H7 (cell line): ENCODE results near the gene OS9. TPM values are rescaled to one million over a fixed set of nuclear protein-coding genes. Genes with fewer than 3 reads are reported as not detected.

Experiments
- DNase-seq: peaks from one replicate; pipeline ENCODE4 v3.0.0; 2012
- H3K27me3 ChIP-seq: 2 replicates; pipeline ENCODE4 v1.6.0; 2011; ENCODE audit warnings: mild to moderate bottlenecking, low read length; ENCODE audit not compliant: control insufficient read depth, insufficient read depth
- H3K36me3 ChIP-seq: replicated peaks from 2 replicates; pipeline ENCODE4 v1.5.1; 2011; ENCODE audit warnings: low read length; ENCODE audit not compliant: control insufficient read depth, insufficient read depth
- H3K4me3 ChIP-seq: 2 replicates; pipeline ENCODE4 v1.5.1; 2011; ENCODE audit warnings: low read depth, mild to moderate bottlenecking, control low read depth, low read length, moderate library complexity; ENCODE audit not compliant: insufficient read depth
- total RNA-seq: library from RNA; depleted of rRNA; stranded (reverse); fragments of >200 nt; shearing (Covaris generic); gene quantifications from 2 replicates; pipeline ENCODE4 v1.2.3, GENCODE V29; 2014; rRNA removed

The OS9 gene
- total RNA-seq, 1 experiment from 2014 or later: 65.5 TPM

GRCh38 chr12:57765003-57765697, 71.2 kb downstream of the OS9 start:
- H3K27me3 ChIP-seq: peaks cover 66% of the 10 kb centered on the region
- peak; percentile 91 for DNase-seq
- H3K4me3 ChIP-seq: peak overlapping the region; percentile 48
- peaks cover 11% of the 10 kb centered on the region for H3K36me3 ChIP-seq

GRCh38 chr12:57765698-57766463, 71.9 kb downstream of the OS9 start:
- Histone ChIP-seq H3K27me3 (peaks cover 63% of the 10 kb centered on the region), H3K4me3 (peak overlapping the region; percentile 48), H3K36me3 (peaks cover 16% of the 10 kb centered on the region)
- DNase-seq: peak; percentile 70

- peaks cover 16% of the 10 kb centered on the region for H3K36me3 ChIP-seq
- peaks cover 55% of the 10 kb centered on the region for H3K27me3 ChIP-seq
- peak; percentile 86 for DNase-seq
- H3K4me3 ChIP-seq: peak within 1 kb of the TSS; percentile 48; the same call in 1 of the 2 replicates
These were observed 72.8 kb downstream of the OS9 start, which contains the start of gene CYP27B1 for GRCh38 chr12:57766464-57767304. TSS of gene CYP27B1 (minus strand) at chr12:57767078. CDS start at chr12:57767041, 37 bp downstream.

GRCh38 chr12:57767305-57767698, 73.4 kb downstream of the OS9 start:
- peak; percentile 46 for DNase-seq
- H3K36me3 ChIP-seq: peaks cover 16% of the 10 kb centered on the region
- peaks cover 51% of the 10 kb centered on the region for H3K27me3 ChIP-seq
- H3K4me3 ChIP-seq: no peak overlapping the region

GRCh38 chr12:57767876-57768275, 73.9 kb downstream of the OS9 start:
- Histone ChIP-seq H3K27me3 (peaks cover 47% of the 10 kb centered on the region), H3K4me3 (no peak overlapping the region), H3K36me3 (peaks cover 16% of the 10 kb centered on the region)
- no peak for DNase-seq

- Histone ChIP-seq H3K4me3 (no peak overlapping the region), H3K27me3 (peaks cover 31% of the 10 kb centered on the region), H3K36me3 (peaks cover 16% of the 10 kb centered on the region)
- no peak for DNase-seq
These were observed 75.7 kb downstream of the OS9 start for GRCh38 chr12:57769594-57769993.

- Histone ChIP-seq H3K36me3 (peaks cover 16% of the 10 kb centered on the region), H3K4me3 (no peak overlapping the region), H3K27me3 (peaks cover 19% of the 10 kb centered on the region)
- DNase-seq: no peak
These were observed 76.8 kb downstream of the OS9 start for GRCh38 chr12:57770734-57771133.

Other genes with a start within 250 kb of the OS9 start
- 9.6 and 10.4 TPM in 2 replicates for gene INHBE, start 238.8 kb upstream of the OS9 start, total RNA-seq
- 9.7 and 13.1 TPM in 2 replicates for gene GLI1, start 234.3 kb upstream of the OS9 start, total RNA-seq
- 2.6 and 6.3 TPM in 2 replicates for gene ARHGAP9, start 214.3 kb upstream of the OS9 start, total RNA-seq
- 223 and 297 TPM in 2 replicates for gene MARS1, start 206.1 kb upstream of the OS9 start, total RNA-seq
- 7.1 and 8.3 TPM in 2 replicates for gene DDIT3, start 173.6 kb upstream of the OS9 start, total RNA-seq
- 3.8 and 4.2 TPM in 2 replicates for gene MBD6, start 171.3 kb upstream of the OS9 start, total RNA-seq
- 98.2 and 125 TPM in 2 replicates for gene DCTN2, start 146.9 kb upstream of the OS9 start, total RNA-seq
- 1.0 and 1.3 TPM in 2 replicates for gene KIF5A, start 144.1 kb upstream of the OS9 start, total RNA-seq
- gene PIP4K2C, start 102.9 kb upstream of the OS9 start, total RNA-seq: 26.0 and 26.3 TPM in 2 replicates
- gene DTX3, start 89.3 kb upstream of the OS9 start, total RNA-seq: 42.9 and 52.9 TPM in 2 replicates
- 8.7 and 19.8 TPM in 2 replicates for gene ARHGEF25, start 82.7 kb upstream of the OS9 start, total RNA-seq
- gene B4GALNT1, start 60.9 kb upstream of the OS9 start, total RNA-seq: 0.59 and 0.70 TPM in 2 replicates
- gene AGAP2, start 44.6 kb downstream of the OS9 start, total RNA-seq: 0.30 and 0.35 TPM in 2 replicates
- 12.9 and 17.6 TPM in 2 replicates for gene TSPAN31, start 50.9 kb downstream of the OS9 start, total RNA-seq
- 234 and 275 TPM in 2 replicates for gene CDK4, start 58.2 kb downstream of the OS9 start, total RNA-seq
- gene MARCHF9, start 61.0 kb downstream of the OS9 start, total RNA-seq: 1.9 and 4.3 TPM in 2 replicates
- 0.26 and 0.59 TPM in 2 replicates for gene CYP27B1, start 72.9 kb downstream of the OS9 start, total RNA-seq
- 7.1 and 13.8 TPM in 2 replicates for gene METTL1, start 78.0 kb downstream of the OS9 start, total RNA-seq
- gene EEF1AKMT3, start 78.5 kb downstream of the OS9 start, total RNA-seq: 3.2 and 3.6 TPM in 2 replicates
- gene TSFM, start 88.7 kb downstream of the OS9 start, total RNA-seq: 57.7 and 67.8 TPM in 2 replicates
- 0.38 TPM in 1 of 2 replicates, not detected in the other for gene AVIL, start 124.6 kb downstream of the OS9 start, total RNA-seq
- gene CTDSP2, start 152.6 kb downstream of the OS9 start, total RNA-seq: 59.3 and 74.2 TPM in 2 replicates
- 20.6 and 21.9 TPM in 2 replicates for gene ATP23, start 247.4 kb downstream of the OS9 start, total RNA-seq